IPS DF 6.9 (cell line): ENCODE measurements around the gene ELFN1.
"Not testable (repeated sequence)": the region's sequence is repeated elsewhere in the genome, so short reads cannot be mapped to it uniquely, and the experiment has no call there.

ENCODE experiments used
- DNase-seq: peaks from one replicate; pipeline ENCODE4 v3.0.0-alpha.2; 2013; ENCODE audit warnings: low read depth, low spot score
- H3K27ac ChIP-seq: one replicate; pipeline ENCODE4 v1.5.1; 2013; ENCODE audit warnings: low read length, control low read depth
- H3K27me3 ChIP-seq: 2 replicates; pipeline ENCODE4 v1.6.1; 2013; ENCODE audit warnings: mild to moderate bottlenecking, low read length; ENCODE audit not compliant: control insufficient read depth, insufficient read depth
- H3K36me3 ChIP-seq: 2 replicates; pipeline ENCODE4 v1.6.1; 2013; ENCODE audit warnings: low read length; ENCODE audit not compliant: control insufficient read depth, insufficient read depth
- H3K4me1 ChIP-seq: 2 replicates; pipeline ENCODE4 v1.6.1; 2013; ENCODE audit warnings: low read length; ENCODE audit not compliant: control insufficient read depth, insufficient read depth
- H3K4me3 ChIP-seq: 2 replicates; pipeline ENCODE4 v1.5.1; 2013; ENCODE audit warnings: mild to moderate bottlenecking, low read length
- H3K9me3 ChIP-seq: 2 replicates; pipeline ENCODE4 v1.6.1; 2013; ENCODE audit warnings: low read length, inconsistent platforms; ENCODE audit not compliant: control insufficient read depth, insufficient read depth
- WGBS: extraction: QIAGEN DNeasy Blood & Tissue Kit; methylation state at CpG from one replicate; pipeline ENCODE4 v1.1.7; 2013; ENCODE audit warnings: mixed read lengths, missing lambda C conversion rate; ENCODE audit not compliant: insufficient read length, insufficient coverage; 5-methylcytosine and 5-hydroxymethylcytosine counted together

Gene ELFN1

GRCh38 chr7:1712907-1713501, 42.9 kb downstream of the ELFN1 start:
- DNase-seq, result no peak
- H3K27me3 ChIP-seq, result no peaks in the 10 kb centered on the region
- no peaks in the 10 kb centered on the region for H3K36me3 ChIP-seq
- no peak overlapping the region for H3K4me3 ChIP-seq
- H3K27ac ChIP-seq, result no peak overlapping the region
- H3K9me3 ChIP-seq, result no peaks in the 10 kb centered on the region
- H3K4me1 ChIP-seq, result peaks cover 11% of the 10 kb centered on the region; the same call in 1 of the 2 replicates
- no CpG with 5 or more reads among the region's 18 CpGs for WGBS

DNA sequence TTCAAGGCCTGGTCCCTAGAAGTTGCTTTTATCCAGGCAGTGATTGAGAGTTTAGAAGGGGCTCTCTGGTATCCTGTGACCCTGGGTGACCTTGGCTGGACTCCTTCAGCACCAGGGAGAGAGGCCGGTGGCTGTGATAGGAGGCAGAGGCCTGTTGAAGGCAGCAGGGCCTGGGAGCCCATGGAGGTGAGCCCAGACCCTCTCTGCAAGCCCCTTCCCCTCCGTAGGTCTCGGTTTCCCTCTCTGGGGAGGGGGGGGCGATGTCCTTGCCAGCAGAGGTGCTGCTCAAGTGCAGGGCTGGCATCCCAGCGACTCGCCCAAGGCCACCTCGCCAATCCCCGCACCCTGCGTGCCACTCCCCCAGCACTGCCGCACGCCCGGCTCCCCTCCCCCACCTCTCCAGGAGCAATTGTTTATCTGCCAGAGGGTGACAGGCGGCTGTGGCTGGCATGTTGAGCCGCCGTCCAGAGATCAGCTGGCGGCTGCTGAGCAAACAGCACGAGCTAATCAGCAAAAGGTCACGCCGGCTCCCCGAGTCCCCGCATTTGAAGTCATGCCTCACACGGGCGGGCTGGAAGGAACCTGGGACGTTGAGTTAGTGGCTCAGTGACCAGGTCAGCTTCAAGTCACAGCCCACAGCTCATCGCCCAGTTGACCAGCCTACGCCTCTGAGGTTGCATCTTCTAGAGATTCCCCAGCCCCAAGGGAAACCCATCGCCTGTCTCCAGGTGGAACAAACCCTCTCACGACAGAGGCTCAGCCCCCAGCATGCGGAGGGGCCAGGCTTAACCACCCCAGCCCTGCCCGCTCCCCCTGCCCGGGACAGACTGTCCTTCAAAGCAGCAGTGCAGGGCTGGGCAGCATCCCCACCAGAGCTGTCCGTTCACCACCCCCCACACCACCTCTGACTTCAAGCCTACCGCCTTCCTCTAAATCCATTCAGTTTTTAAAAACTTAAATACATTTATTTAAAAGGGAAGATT, 43.7 kb downstream of the ELFN1 start:
- no peak overlapping the region for H3K27ac ChIP-seq
- no CpG with 5 or more reads among the region's 33 CpGs for WGBS

GRCh38 chr7:1714583-1715330, 44.7 kb downstream of the ELFN1 start:
- Histone ChIP-seq H3K27ac (no peak overlapping the region), H3K27me3 (no peaks in the 10 kb centered on the region), H3K36me3 (no peaks in the 10 kb centered on the region), H3K9me3 (no peaks in the 10 kb centered on the region), H3K4me3 (no peak overlapping the region), H3K4me1 (peaks cover 15% of the 10 kb centered on the region)
- DNase-seq, result no peak
- no CpG with 5 or more reads among the region's 11 CpGs for WGBS

More for the DNA sequence above, 43.7 kb downstream of the ELFN1 start:
- Histone ChIP-seq H3K36me3 (no peaks in the 10 kb centered on the region), H3K27me3 (no peaks in the 10 kb centered on the region), H3K4me1 (peaks cover 11% of the 10 kb centered on the region; the same call in 1 of the 2 replicates), H3K9me3 (no peaks in the 10 kb centered on the region), H3K4me3 (no peak overlapping the region)
- DNase-seq, result no peak

GRCh38 chr7:1715331-1715625, 45.2 kb downstream of the ELFN1 start:
- WGBS, result no CpG with 5 or more reads among the region's 5 CpGs

GRCh38 chr7:1715671-1716074, 45.6 kb downstream of the ELFN1 start:
- no CpG with 5 or more reads among the region's 6 CpGs for WGBS
- no peak for DNase-seq
- H3K9me3 ChIP-seq, result no peaks in the 10 kb centered on the region
- no peaks in the 10 kb centered on the region for H3K36me3 ChIP-seq
- H3K27ac ChIP-seq, result no peak overlapping the region
- H3K4me3 ChIP-seq, result no peak overlapping the region
- peaks cover 16% of the 10 kb centered on the region for H3K4me1 ChIP-seq
- no peaks in the 10 kb centered on the region for H3K27me3 ChIP-seq

More at GRCh38 chr7:1715331-1715625, 45.2 kb downstream of the ELFN1 start:
- H3K27me3 ChIP-seq, result no peaks in the 10 kb centered on the region
- no peak overlapping the region for H3K27ac ChIP-seq
- no peaks in the 10 kb centered on the region for H3K36me3 ChIP-seq
- H3K4me3 ChIP-seq, result no peak overlapping the region
- peaks cover 16% of the 10 kb centered on the region for H3K4me1 ChIP-seq
- H3K9me3 ChIP-seq, result no peaks in the 10 kb centered on the region
- DNase-seq, result no peak

DNA sequence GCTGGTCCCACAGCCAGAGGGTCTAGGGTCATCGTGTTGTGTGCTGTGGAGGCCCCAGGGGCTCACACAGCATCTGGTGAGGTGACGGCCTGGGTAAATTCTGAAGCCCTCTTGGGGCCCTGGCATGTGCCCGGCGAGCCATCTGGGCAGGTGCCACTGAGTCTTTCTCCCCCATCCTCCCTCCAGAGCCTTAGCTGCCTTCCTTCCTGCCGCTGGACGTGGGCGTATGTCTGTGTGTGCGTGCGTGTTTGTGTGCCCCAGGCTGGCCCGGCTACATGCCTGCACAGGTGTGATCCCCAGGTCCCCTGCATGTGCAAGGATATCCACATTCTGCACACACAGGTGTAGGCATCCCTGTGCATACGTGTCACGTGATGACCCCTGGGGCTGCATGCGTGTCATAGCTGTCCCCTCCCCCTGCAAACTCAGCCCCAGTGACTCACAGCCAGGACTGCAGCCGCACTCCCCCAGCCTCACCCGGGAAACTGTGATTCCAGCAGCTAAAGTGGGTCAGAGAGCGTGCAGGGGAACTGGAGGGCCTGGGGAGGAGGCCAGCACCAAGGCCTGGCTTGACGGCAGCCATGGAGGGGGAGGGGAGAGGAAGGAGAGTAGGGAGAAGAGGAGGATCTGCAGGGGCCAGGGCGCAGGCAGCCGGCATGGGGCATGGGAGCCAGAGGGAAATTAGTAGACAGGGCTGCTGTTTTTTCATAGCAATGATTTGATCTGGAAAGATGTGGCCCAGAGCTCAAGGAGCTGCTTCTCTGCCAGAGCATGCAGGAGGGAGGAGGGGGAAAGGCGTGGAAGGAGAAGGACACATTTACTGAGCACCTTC, 46.4 kb downstream of the ELFN1 start:
- WGBS, result no CpG with 5 or more reads among the region's 20 CpGs
- Histone ChIP-seq H3K36me3 (no peaks in the 10 kb centered on the region), H3K27ac (no peak overlapping the region), H3K4me3 (no peak overlapping the region), H3K27me3 (no peaks in the 10 kb centered on the region), H3K9me3 (no peaks in the 10 kb centered on the region), H3K4me1 (peaks cover 20% of the 10 kb centered on the region)
- DNase-seq, result no peak

DNA sequence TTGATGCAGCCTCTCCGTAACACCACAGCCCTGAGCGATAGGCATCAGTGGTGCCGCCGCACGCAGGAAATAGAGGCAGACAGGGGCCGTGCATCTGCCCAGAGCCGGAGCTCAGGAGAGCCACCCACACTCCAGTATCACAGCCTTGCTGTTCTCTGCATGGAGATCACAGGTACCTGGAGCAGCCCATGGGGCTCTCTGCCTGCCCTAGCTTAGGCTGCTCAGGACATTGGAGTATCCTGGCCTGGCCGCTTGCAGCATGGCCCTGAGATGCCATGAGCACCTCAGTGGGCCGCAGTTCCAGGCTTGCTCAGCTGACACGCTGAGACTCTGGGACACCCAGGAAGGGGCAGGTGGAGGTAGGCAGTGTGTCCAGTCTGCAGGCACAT, 47.0 kb downstream of the ELFN1 start:
- H3K36me3 ChIP-seq, result no peaks in the 10 kb centered on the region
- H3K9me3 ChIP-seq, result no peaks in the 10 kb centered on the region
- no peak for DNase-seq
- peaks cover 20% of the 10 kb centered on the region for H3K4me1 ChIP-seq
- WGBS, result no CpG with 5 or more reads among the region's 10 CpGs
- H3K27ac ChIP-seq, result no peak overlapping the region
- H3K27me3 ChIP-seq, result no peaks in the 10 kb centered on the region
- H3K4me3 ChIP-seq, result no peak overlapping the region

GRCh38 chr7:1717903-1718676, 48.0 kb downstream of the ELFN1 start:
- Histone ChIP-seq H3K36me3 (no peaks in the 10 kb centered on the region), H3K27ac (no peak overlapping the region), H3K4me1 (peaks cover 20% of the 10 kb centered on the region), H3K4me3 (no peak overlapping the region), H3K27me3 (no peaks in the 10 kb centered on the region), H3K9me3 (no peaks in the 10 kb centered on the region)
- no CpG with 5 or more reads among the region's 15 CpGs for WGBS
- DNase-seq, result no peak

DNA sequence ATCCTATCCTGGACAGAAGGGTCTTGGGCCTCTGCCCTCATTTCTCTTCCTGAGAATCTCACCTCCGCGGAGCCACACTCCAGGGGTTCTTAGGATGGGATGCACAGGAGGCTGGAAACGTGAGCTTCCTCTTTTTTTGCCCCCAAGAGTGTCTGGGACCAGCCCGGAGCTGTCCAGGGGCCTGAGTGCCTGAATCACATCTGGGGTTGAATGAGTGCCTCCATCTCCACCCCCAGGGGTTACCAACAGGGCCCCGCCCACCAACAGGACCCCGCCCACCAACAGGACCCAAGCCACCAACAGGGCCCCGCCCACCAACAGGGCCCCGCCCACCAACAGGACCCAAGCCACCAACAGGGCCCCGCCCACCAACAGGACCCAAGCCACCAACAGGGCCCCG, 48.8 kb downstream of the ELFN1 start:
- H3K9me3 ChIP-seq, H3K4me3 ChIP-seq, DNase-seq, H3K36me3 ChIP-seq, H3K27me3 ChIP-seq, H3K27ac ChIP-seq: not testable (repeated sequence)
- no CpG with 5 or more reads among the region's 10 CpGs for WGBS
- peaks cover 18% of the 10 kb centered on the region for H3K4me1 ChIP-seq
